Limb (tissue), 2 donors: ENCODE data around the gene JAZF1.

Source experiments
- DNase-seq, 2 donors: peaks; one replicate each; pipeline ENCODE4 v3.0.0-alpha.2; 2016; ENCODE audit errors: extremely low spot score in 2 of 2

The JAZF1 gene

GRCh38 chr7:28180364-28181147 lies at the start of gene JAZF1:
JAZF1 (minus strand) TSS chr7:28180795.
- peak; percentile 71 to 90 for DNase-seq

- no peak for DNase-seq
Observed at GRCh38 chr7:28230261-28230660, 49.7 kb upstream of the JAZF1 start.

- DNase-seq = peak in 1 of 2 donors; percentile 33
Observed at GRCh38 chr7:28228396-28228795, 47.8 kb upstream of the JAZF1 start.

- no peak for DNase-seq
Observed at GRCh38 chr7:28226003-28226402, 45.4 kb upstream of the JAZF1 start.

GRCh38 chr7:28225576-28225975 lies 45.0 kb upstream of the JAZF1 start:
- DNase-seq = no peak

GRCh38 chr7:28224675-28225074 lies 44.1 kb upstream of the JAZF1 start:
- no peak for DNase-seq

GRCh38 chr7:28224172-28224571 lies 43.6 kb upstream of the JAZF1 start:
- DNase-seq = no peak

GRCh38 chr7:28222636-28223035 lies 42.0 kb upstream of the JAZF1 start:
- no peak for DNase-seq

- DNase-seq = no peak
Observed at GRCh38 chr7:28219793-28220192, 39.2 kb upstream of the JAZF1 start.

- DNase-seq = no peak
Observed at GRCh38 chr7:28217143-28217542, 36.5 kb upstream of the JAZF1 start.

GRCh38 chr7:28211006-28211405 lies 30.4 kb upstream of the JAZF1 start:
- no peak for DNase-seq

GRCh38 chr7:28208506-28208905 lies 27.9 kb upstream of the JAZF1 start:
- DNase-seq = no peak

GRCh38 chr7:28207486-28208158 lies 27.0 kb upstream of the JAZF1 start:
- DNase-seq = no peak

- DNase-seq = no peak
Observed at GRCh38 chr7:28205506-28205905, 24.9 kb upstream of the JAZF1 start.

- no peak for DNase-seq
Observed at GRCh38 chr7:28203508-28204240, 23.1 kb upstream of the JAZF1 start.

- no peak for DNase-seq
Observed at GRCh38 chr7:28202222-28202621, 21.6 kb upstream of the JAZF1 start.

GRCh38 chr7:28201131-28201530 lies 20.5 kb upstream of the JAZF1 start:
- DNase-seq = no peak

- no peak for DNase-seq
Observed at GRCh38 chr7:28200598-28200997, 20.0 kb upstream of the JAZF1 start.

- DNase-seq = no peak
Observed at GRCh38 chr7:28199021-28199510, 18.5 kb upstream of the JAZF1 start.

- DNase-seq = no peak
Observed at GRCh38 chr7:28195910-28196620, 15.5 kb upstream of the JAZF1 start.

- no peak for DNase-seq
Observed at GRCh38 chr7:28192786-28193585, 12.4 kb upstream of the JAZF1 start.
